ENCODE results near the gene C14orf93. TPM values are rescaled to one million over a fixed set of nuclear protein-coding genes. Genes with fewer than 3 reads are reported as not detected.

C14orf93 gene
- total and polyA plus RNA-seq, 9 of the 15 experiments (the other 6 are each of a cell fraction or from before 2014, with no cell fraction given) = 2.2 to 22.4 (median 16.1) TPM

- no peak for TF ChIP-seq NKRF (IDR thresholded peaks at IDR 0.05; ENCODE audit: borderline replicate concordance)
- TF ChIP-seq HMBOX1 (IDR thresholded peaks at IDR 0.05) = peak; percentile 47; the same call in 1 of the 2 replicates
- TF ChIP-seq BRD9 (IDR thresholded peaks at IDR 0.05; ENCODE audit: low read depth, partially characterized antibody) = no peak
- TF ChIP-seq CTCF (IDR thresholded peaks at IDR 0.05 in 2 of 3, conservative IDR thresholded peaks at IDR 0.05 in 1 of 3; ENCODE audit: insufficient read depth in 2 of 3, low read depth in 1 of 3, low read length in 3 of 3) = peak; percentile 81 to 83 (median 81)
- peak; percentile 51; the same call in 1 of the 2 replicates for TF ChIP-seq CC2D1A (IDR thresholded peaks at IDR 0.05)
- no peak for TF ChIP-seq ZNF75A (CRISPR knock-in tag; IDR thresholded peaks at IDR 0.05)
- TF ChIP-seq PHF21A (IDR thresholded peaks at IDR 0.05; ENCODE audit: borderline replicate concordance, low read depth) = no peak
- no peak for TF ChIP-seq MCM3 (IDR thresholded peaks at IDR 0.05)
- no peak for TF ChIP-seq EP300 (IDR thresholded peaks at IDR 0.05; ENCODE audit: low read length)
- TF ChIP-seq RCOR1 (IDR thresholded peaks at IDR 0.05; ENCODE audit: borderline replicate concordance in 1 of 2, low read depth in 2 of 2, low read length in 2 of 2) = 0 out of 4 replicates have a peak, but pooled peaks of 1 of the 2 experiments have one; percentile 8
- TF ChIP-seq RBFOX2 (IDR thresholded peaks at IDR 0.05; ENCODE audit: low read depth, low read length) = no peak
- TF ChIP-seq ZNF764 (CRISPR knock-in tag; IDR thresholded peaks at IDR 0.05; ENCODE audit: low read depth) = no peak
- TF ChIP-seq PKNOX1 (IDR thresholded peaks at IDR 0.05) = 0 out of 2 replicates have a peak, but pooled peaks have one; percentile 25
- no peak for TF ChIP-seq POLR2B (IDR thresholded peaks at IDR 0.05; ENCODE audit: low read depth, partially characterized antibody)
- TF ChIP-seq TRIM28 (IDR thresholded peaks at IDR 0.05) = no peak
Observed at GRCh38 chr14:22973217-22974032, 36.5 kb downstream of the C14orf93 start (continued).
